Activated CD4-positive, alpha-beta T cell treated with anti-CD3 and anti-CD28 coated beads for 36 hours (primary cell): ENCODE measurements around the gene QSOX2. TPM values are rescaled to one million over a fixed set of nuclear protein-coding genes. Genes with fewer than 3 reads are reported as not detected.

Experiments
- ATAC-seq: fragments of 200-7000 bp; cut with Tn5 transposase; one replicate; pipeline ENCODE4 v1.10.0; 2021; ENCODE audit warnings: mild to moderate bottlenecking, moderate library complexity
- CTCF ChIA-PET: fragments of 350-600 bp; sonication (Branson Sonifier 250); formaldehyde crosslinking; loops from one replicate; lab custom pipeline; 2021; ENCODE audit warnings: antibody characterized with exemption; lab: Charles Lee
- POLR2A ChIA-PET: fragments of 350-600 bp; sonication (Branson Sonifier 250); formaldehyde crosslinking; loops from one replicate; lab custom pipeline; 2021; ENCODE audit warnings: antibody characterized with exemption, inconsistent platforms; lab: Charles Lee
- DNase-seq: peaks from one replicate; pipeline ENCODE4 v3.0.0-alpha.2; 2020
- H3K27ac Mint-ChIP-seq: one replicate; pipeline ENCODE4 v1.8.0; 2021; ENCODE audit warnings: mixed read lengths
- H3K27me3 Mint-ChIP-seq: one replicate; pipeline ENCODE4 v1.8.0; 2021; ENCODE audit warnings: mixed read lengths
- H3K36me3 Mint-ChIP-seq: one replicate; pipeline ENCODE4 v1.8.0; 2021; ENCODE audit warnings: low read depth, mixed read lengths
- H3K4me1 Mint-ChIP-seq: one replicate; pipeline ENCODE4 v1.8.0; 2021; ENCODE audit warnings: mixed read lengths
- H3K4me3 Mint-ChIP-seq: one replicate; pipeline ENCODE4 v1.8.0; 2021; ENCODE audit warnings: mild to moderate bottlenecking, moderate library complexity, mixed read lengths
- H3K9me3 Mint-ChIP-seq: one replicate; pipeline ENCODE4 v1.8.0; 2021; ENCODE audit warnings: low read depth, mixed read lengths
- intact Hi-C, 2 experiments: fragments of 100-400 bp; cut with DNase I in 1 of 2; cut with micrococcal nuclease in 1 of 2; formaldehyde crosslinking; loops; one replicate each; pipeline versions ENCODE4 v1.14.2 to v1.15.1; 2022 to 2024; cut with DNase I, micrococcal nuclease
- total RNA-seq, 2 experiments: library from RNA; stranded (reverse); gene quantifications; one replicate each; pipeline ENCODE4 v1.2.3, GENCODE V29; 2021

Gene QSOX2, protein sequence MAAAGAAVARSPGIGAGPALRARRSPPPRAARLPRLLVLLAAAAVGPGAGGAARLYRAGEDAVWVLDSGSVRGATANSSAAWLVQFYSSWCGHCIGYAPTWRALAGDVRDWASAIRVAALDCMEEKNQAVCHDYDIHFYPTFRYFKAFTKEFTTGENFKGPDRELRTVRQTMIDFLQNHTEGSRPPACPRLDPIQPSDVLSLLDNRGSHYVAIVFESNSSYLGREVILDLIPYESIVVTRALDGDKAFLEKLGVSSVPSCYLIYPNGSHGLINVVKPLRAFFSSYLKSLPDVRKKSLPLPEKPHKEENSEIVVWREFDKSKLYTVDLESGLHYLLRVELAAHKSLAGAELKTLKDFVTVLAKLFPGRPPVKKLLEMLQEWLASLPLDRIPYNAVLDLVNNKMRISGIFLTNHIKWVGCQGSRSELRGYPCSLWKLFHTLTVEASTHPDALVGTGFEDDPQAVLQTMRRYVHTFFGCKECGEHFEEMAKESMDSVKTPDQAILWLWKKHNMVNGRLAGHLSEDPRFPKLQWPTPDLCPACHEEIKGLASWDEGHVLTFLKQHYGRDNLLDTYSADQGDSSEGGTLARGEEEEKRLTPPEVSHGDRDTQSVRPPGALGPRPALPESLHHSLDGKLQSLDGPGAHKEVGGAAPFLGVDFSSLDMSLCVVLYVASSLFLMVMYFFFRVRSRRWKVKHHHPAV
- 10 to 100 TPM; 18.1 to 21.2 TPM for total RNA-seq

DNA sequence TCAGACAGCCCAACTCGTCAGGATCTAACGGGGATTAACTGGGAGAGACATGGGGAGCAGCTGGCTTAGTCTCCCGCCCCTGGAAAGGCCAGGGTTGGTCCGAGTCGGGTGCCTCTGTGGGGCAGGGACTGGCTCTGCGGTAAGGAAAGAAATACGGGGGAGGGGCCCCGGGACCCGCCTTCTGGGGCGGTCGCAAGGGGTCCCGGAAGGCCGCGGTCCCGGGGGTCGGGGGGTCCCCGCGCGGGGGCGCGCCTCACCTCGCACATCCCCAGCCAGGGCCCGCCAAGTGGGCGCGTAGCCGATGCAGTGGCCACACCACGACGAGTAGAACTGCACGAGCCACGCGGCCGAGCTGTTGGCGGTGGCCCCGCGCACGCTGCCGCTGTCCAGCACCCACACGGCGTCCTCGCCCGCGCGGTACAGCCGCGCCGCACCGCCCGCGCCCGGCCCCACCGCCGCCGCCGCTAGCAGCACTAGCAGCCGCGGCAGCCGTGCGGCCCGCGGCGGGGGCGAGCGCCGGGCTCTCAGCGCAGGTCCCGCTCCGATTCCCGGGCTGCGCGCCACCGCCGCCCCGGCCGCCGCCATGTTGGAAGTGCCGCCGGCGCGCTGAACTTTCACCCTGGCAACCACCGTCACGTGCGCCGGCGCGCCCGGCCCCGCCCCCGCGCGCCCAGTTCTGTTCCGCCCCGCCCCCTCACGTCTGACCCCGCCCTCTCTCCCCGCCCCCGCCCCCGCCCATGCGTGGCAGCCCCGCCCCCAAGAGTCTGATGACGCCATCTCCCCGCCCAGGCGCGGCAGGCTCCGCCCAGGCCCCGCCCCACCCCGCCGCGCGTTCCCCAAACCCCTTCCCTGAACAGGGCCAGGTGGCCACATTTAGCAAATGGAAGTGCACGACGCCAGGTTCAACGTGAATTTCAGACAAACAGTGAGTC, at the start of gene QSOX2:
QSOX2 (minus strand) TSS at position 594 of the 932 bp plus-strand sequence; CDS start at position 585, 9 bp downstream.
- Mint-ChIP-seq H3K36me3 (peaks cover 11% of the 10 kb centered on the region), H3K27ac (peak within 1 kb of the TSS; percentile 95), H3K27me3 (no peaks in the 10 kb centered on the region), H3K4me1 (peaks cover 28% of the 10 kb centered on the region), H3K9me3 (no peaks in the 10 kb centered on the region), H3K4me3 (peak within 1 kb of the TSS; percentile 85)
- DNase-seq: peak; percentile 94
- intact Hi-C loops: loop anchor here (1.0 to 10.0 kb wide), 14 partner anchors 13 to 1209 kb away; partner anchors contain the start of genes CAMSAP1 (in 1 of the 2), CCDC183 (in 1 of the 2), DNLZ (in 1 of the 2) and INPP5E (in 1 of the 2)
- ChIA-PET CTCF (interaction anchor here (0.8 to 1.0 kb wide), 2 partner anchors 17 to 22 kb away, joined by 3 to 4 read pairs; no protein-coding TSS in a partner anchor), POLR2A (no interaction called here)
- ATAC-seq: peak; percentile 61

- DNase-seq (no peak), ATAC-seq (no peak)
- Mint-ChIP-seq H3K27ac (no peak overlapping the region), H3K27me3 (no peaks in the 10 kb centered on the region), H3K9me3 (no peaks in the 10 kb centered on the region), H3K4me3 (no peak overlapping the region), H3K36me3 (no peaks in the 10 kb centered on the region), H3K4me1 (no peaks in the 10 kb centered on the region)
- CTCF ChIA-PET: no interaction called here
- intact Hi-C loops: no loop called here
- POLR2A ChIA-PET: no interaction called here
Observed at GRCh38 chr9:136295055-136295454, 49.4 kb upstream of the QSOX2 start.

GRCh38 chr9:136294437-136294836, 48.8 kb upstream of the QSOX2 start:
- Mint-ChIP-seq H3K36me3 (no peaks in the 10 kb centered on the region), H3K9me3 (no peaks in the 10 kb centered on the region), H3K4me3 (no peak overlapping the region), H3K27ac (no peak overlapping the region), H3K4me1 (no peaks in the 10 kb centered on the region), H3K27me3 (no peaks in the 10 kb centered on the region)
- intact Hi-C loops: no loop called here
- CTCF ChIA-PET: no interaction called here
- POLR2A ChIA-PET: no interaction called here
- no peak for DNase-seq
- ATAC-seq: no peak

GRCh38 chr9:136293476-136294077, 48.0 kb upstream of the QSOX2 start:
- intact Hi-C loops: no loop called here
- Mint-ChIP-seq H3K27ac (no peak overlapping the region), H3K4me1 (no peaks in the 10 kb centered on the region), H3K36me3 (no peaks in the 10 kb centered on the region), H3K27me3 (no peaks in the 10 kb centered on the region), H3K9me3 (no peaks in the 10 kb centered on the region), H3K4me3 (no peak overlapping the region)
- DNase-seq (no peak), ATAC-seq (no peak)
- CTCF ChIA-PET: no interaction called here
- POLR2A ChIA-PET: no interaction called here

DNA sequence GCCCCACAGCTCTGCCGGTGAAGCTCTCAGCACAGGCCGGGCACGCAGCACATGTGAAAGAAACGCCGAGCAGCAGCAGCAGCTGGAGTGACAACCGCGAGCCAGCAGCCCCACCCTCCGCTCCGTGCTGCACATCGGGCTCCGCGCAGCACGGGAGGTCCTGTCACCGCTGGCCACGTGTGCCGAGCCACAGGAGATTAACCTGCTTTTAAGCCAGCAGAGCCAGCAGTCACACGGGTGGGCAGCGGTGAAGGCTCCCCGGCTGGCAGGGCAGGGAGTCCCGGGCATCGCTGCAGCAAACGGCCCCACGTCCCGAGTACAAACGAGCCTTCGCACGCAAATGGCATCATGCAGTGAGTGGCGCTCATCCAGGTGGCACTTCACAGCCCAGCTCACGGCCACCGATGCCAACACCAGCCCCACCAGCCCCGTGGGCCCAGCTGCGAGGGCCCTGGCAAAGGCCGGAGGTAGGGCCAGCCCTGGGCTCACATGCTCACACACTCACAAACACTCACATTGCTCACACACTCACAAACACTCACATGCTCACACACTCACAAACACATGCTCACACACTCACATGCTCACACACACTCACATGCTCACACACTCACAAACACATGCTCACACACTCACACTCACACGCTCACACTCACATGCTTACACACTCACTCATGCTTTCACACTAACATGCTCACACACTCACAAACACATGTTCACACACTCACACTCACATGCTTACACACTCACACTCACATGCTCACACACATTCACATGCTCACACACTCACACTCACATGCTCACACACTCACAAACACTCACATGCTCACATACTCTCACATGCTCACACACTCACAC, 47.2 kb upstream of the QSOX2 start:
- Mint-ChIP-seq H3K27ac (no peak overlapping the region), H3K4me1 (no peaks in the 10 kb centered on the region), H3K36me3 (no peaks in the 10 kb centered on the region), H3K27me3 (no peaks in the 10 kb centered on the region), H3K4me3 (no peak overlapping the region), H3K9me3 (no peaks in the 10 kb centered on the region)
- intact Hi-C loops: no loop called here
- POLR2A ChIA-PET: no interaction called here
- CTCF ChIA-PET: no interaction called here
- DNase-seq (no peak), ATAC-seq (no peak)

DNA sequence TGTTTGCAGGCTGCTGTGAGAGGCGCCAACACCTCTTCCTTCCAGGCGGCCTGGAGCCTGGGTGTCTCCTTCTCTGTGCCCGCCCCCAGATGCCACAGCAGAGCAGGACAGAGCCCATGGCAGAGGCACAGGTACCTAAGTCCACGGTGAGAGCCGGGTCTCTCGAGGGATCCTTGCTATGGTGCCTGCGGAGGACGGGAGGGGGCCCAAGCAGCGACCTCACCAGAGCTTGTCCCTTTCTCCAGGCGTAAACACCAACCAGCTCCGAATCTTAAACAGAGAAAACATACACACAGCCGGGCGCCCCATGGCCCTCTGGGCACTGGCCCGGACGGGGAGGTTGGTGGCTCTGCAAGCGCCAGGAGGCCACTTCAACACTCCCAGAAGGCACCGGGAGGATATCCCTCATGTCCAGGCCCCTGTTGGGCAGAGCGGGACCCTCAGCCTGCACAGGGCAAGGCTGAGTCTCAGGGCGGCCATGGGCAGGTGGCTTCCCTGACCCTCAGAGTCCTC, 46.5 kb upstream of the QSOX2 start:
- Mint-ChIP-seq H3K4me3 (no peak overlapping the region), H3K9me3 (no peaks in the 10 kb centered on the region), H3K4me1 (no peaks in the 10 kb centered on the region), H3K27ac (no peak overlapping the region), H3K27me3 (no peaks in the 10 kb centered on the region), H3K36me3 (no peaks in the 10 kb centered on the region)
- POLR2A ChIA-PET: no interaction called here
- DNase-seq: no peak
- intact Hi-C loops: no loop called here
- ATAC-seq: no peak
- CTCF ChIA-PET: no interaction called here

GRCh38 chr9:136291306-136292025, 45.9 kb upstream of the QSOX2 start:
- H3K4me3 Mint-ChIP-seq: no peak overlapping the region
- no peaks in the 10 kb centered on the region for H3K9me3 Mint-ChIP-seq
- no peak for ATAC-seq
- H3K27me3 Mint-ChIP-seq: no peaks in the 10 kb centered on the region
- no peaks in the 10 kb centered on the region for H3K4me1 Mint-ChIP-seq
- H3K36me3 Mint-ChIP-seq: no peaks in the 10 kb centered on the region
- H3K27ac Mint-ChIP-seq: no peak overlapping the region
- POLR2A ChIA-PET: no interaction called here
- DNase-seq: no peak
- intact Hi-C loops: no loop called here
- CTCF ChIA-PET: no interaction called here

- Mint-ChIP-seq H3K27me3 (no peaks in the 10 kb centered on the region), H3K36me3 (no peaks in the 10 kb centered on the region), H3K4me1 (no peaks in the 10 kb centered on the region), H3K27ac (no peak overlapping the region), H3K9me3 (no peaks in the 10 kb centered on the region), H3K4me3 (no peak overlapping the region)
- intact Hi-C loops: no loop called here
- ATAC-seq: no peak
- ChIA-PET POLR2A (no interaction called here), CTCF (no interaction called here)
- no peak for DNase-seq
Observed at GRCh38 chr9:136290508-136291000, 44.9 kb upstream of the QSOX2 start.

DNA sequence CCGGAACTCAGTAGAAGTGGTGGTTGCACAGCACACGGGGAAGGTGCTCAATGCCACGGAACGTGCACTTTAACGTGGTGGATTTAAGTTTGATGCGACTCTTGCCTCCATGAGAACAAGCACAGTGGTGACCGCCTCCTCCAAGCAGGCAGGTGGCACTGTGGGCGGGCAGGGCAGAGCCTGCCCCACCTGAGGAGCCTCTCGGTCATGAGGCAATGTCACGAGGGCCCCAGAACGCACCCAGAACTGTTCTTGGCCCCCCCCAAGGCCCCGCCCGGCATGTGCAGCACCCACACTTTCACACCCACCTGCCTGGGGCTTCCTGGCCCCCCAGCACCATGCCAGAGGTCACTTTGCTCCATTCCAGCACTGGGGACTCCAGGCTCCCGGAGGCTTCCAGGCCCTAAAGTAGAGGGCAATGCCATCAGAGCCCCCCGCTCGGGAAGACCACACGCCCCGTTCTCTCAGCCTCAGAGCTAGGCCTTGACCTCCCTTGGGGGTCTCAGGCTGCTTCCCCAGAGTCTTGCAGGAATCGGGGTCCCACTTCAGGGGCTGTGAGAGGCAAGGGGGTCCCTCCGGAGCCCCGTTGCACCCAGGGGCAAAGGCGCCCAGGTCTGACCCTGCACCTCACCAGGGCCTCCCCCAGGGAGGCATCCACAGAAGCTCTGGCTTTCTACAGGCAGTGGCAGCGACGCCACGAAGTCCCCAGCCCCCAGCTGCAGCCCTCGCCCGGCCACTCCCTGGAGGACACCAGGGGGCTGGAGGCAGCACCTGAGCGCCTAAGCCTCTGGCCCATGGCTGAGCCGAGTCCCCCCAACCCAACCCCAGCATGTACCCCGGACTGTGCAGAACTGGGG, 44.3 kb upstream of the QSOX2 start:
- intact Hi-C loops: no loop called here
- CTCF ChIA-PET: interaction anchor here (0.6 kb wide), 1 partner anchor 33 kb away, joined by 3 read pairs; no protein-coding TSS in a partner anchor
- POLR2A ChIA-PET: no interaction called here
- H3K9me3 Mint-ChIP-seq: no peaks in the 10 kb centered on the region
- H3K36me3 Mint-ChIP-seq: no peaks in the 10 kb centered on the region
- no peak overlapping the region for H3K4me3 Mint-ChIP-seq
- H3K27me3 Mint-ChIP-seq: no peaks in the 10 kb centered on the region
- ATAC-seq: no peak
- no peak overlapping the region for H3K27ac Mint-ChIP-seq
- no peak for DNase-seq
- H3K4me1 Mint-ChIP-seq: no peaks in the 10 kb centered on the region
